ENCODE results near the gene CCDC134.

CCDC134 gene

DNA sequence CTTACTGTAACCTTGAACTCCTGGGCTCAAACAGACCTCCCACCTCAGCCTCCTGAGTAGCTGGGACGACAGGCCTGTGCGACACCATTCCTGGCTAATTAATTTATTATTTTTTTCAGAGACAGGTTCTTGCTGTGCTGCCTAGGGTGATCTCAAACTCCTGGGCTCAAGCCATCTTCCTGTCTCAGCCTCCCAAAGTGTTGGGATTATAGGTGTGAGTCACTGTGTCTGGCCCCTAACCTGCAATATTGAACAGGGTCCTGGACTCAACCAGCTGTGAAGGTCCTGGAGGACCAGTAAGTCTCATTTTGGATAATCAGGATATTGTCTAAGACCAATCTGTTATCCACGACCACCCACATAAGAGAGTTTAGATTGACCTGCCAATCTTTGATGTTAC is 15.2 kb downstream of the CCDC134 start:
- Histone ChIP-seq H3K4me3 (ENCODE audit: low read depth, low read length) (no peak overlapping the region), H3K27ac (ENCODE audit: low read depth, low read length) (no peak overlapping the region), H3K27me3 (ENCODE audit: control insufficient read depth, insufficient read depth, low read length) (no peaks in the 10 kb centered on the region), H3K36me3 (ENCODE audit: control insufficient read depth, insufficient read depth, low read length) (peaks cover 63% of the 10 kb centered on the region), H3K4me1 (ENCODE audit: control insufficient read depth, insufficient read depth, low read length) (no peaks in the 10 kb centered on the region), H3K9ac (ENCODE audit: low read length) (no peak overlapping the region), H3K9me3 (ENCODE audit: control insufficient read depth, insufficient read depth, low read depth, low read length) (no peaks in the 10 kb centered on the region)

- Histone ChIP-seq H3K9ac (ENCODE audit: low read length) (no peak overlapping the region), H3K27me3 (ENCODE audit: control insufficient read depth, insufficient read depth, low read length) (no peaks in the 10 kb centered on the region), H3K36me3 (ENCODE audit: control insufficient read depth, insufficient read depth, low read length) (peaks cover 62% of the 10 kb centered on the region), H3K4me3 (ENCODE audit: low read depth, low read length) (no peak overlapping the region), H3K9me3 (ENCODE audit: control insufficient read depth, insufficient read depth, low read depth, low read length) (no peaks in the 10 kb centered on the region), H3K27ac (ENCODE audit: low read depth, low read length) (no peak overlapping the region), H3K4me1 (ENCODE audit: control insufficient read depth, insufficient read depth, low read length) (no peaks in the 10 kb centered on the region)
Measured at GRCh38 chr22:41816241-41816640, 15.8 kb downstream of the CCDC134 start.

DNA sequence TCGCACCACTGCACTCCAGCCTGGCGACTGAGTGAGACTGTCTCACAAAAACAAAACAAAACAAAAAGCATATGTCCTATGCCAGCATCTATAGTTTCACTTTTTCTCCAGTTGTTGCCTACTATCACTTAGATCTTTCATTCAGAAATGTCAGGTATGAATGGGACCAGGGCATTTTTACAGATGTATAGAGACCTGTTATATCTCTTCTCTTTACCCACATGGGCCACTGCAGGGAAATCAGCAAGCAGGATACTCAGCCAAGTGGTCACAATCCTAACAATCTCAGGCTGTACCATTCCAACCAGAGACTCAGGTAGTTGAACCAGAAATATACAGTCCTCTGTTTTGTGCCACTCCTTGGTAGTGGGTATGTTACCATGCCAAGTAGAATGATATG is 16.4 kb downstream of the CCDC134 start:
- H3K36me3 ChIP-seq (ENCODE audit: control insufficient read depth, insufficient read depth, low read length) = peaks cover 57% of the 10 kb centered on the region
- H3K27ac ChIP-seq (ENCODE audit: low read depth, low read length) = no peak overlapping the region
- no peaks in the 10 kb centered on the region for H3K27me3 ChIP-seq (ENCODE audit: control insufficient read depth, insufficient read depth, low read length)
- H3K9ac ChIP-seq (ENCODE audit: low read length) = no peak overlapping the region
- H3K9me3 ChIP-seq (ENCODE audit: control insufficient read depth, insufficient read depth, low read depth, low read length) = no peaks in the 10 kb centered on the region
- peaks cover 3% of the 10 kb centered on the region; the same call in 1 of the 2 replicates for H3K4me1 ChIP-seq (ENCODE audit: control insufficient read depth, insufficient read depth, low read length)
- no peak overlapping the region for H3K4me3 ChIP-seq (ENCODE audit: low read depth, low read length)

- no peak overlapping the region for H3K27ac ChIP-seq (ENCODE audit: low read depth, low read length)
- no peaks in the 10 kb centered on the region for H3K27me3 ChIP-seq (ENCODE audit: control insufficient read depth, insufficient read depth, low read length)
- no peaks in the 10 kb centered on the region for H3K9me3 ChIP-seq (ENCODE audit: control insufficient read depth, insufficient read depth, low read depth, low read length)
- no peak overlapping the region for H3K4me3 ChIP-seq (ENCODE audit: low read depth, low read length)
- no peak overlapping the region for H3K9ac ChIP-seq (ENCODE audit: low read length)
- peaks cover 53% of the 10 kb centered on the region for H3K36me3 ChIP-seq (ENCODE audit: control insufficient read depth, insufficient read depth, low read length)
- H3K4me1 ChIP-seq (ENCODE audit: control insufficient read depth, insufficient read depth, low read length) = peaks cover 3% of the 10 kb centered on the region; the same call in 1 of the 2 replicates
Measured at GRCh38 chr22:41818011-41818410, 17.5 kb downstream of the CCDC134 start.

- Histone ChIP-seq H3K4me1 (ENCODE audit: control insufficient read depth, insufficient read depth, low read length) (peaks cover 5% of the 10 kb centered on the region), H3K4me3 (ENCODE audit: low read depth, low read length) (no peak overlapping the region), H3K27ac (ENCODE audit: low read depth, low read length) (no peak overlapping the region), H3K27me3 (ENCODE audit: control insufficient read depth, insufficient read depth, low read length) (no peaks in the 10 kb centered on the region), H3K9ac (ENCODE audit: low read length) (no peak overlapping the region), H3K36me3 (ENCODE audit: control insufficient read depth, insufficient read depth, low read length) (peaks cover 47% of the 10 kb centered on the region), H3K9me3 (ENCODE audit: control insufficient read depth, insufficient read depth, low read depth, low read length) (no peaks in the 10 kb centered on the region)
Measured at GRCh38 chr22:41818596-41818995, 18.1 kb downstream of the CCDC134 start.

GRCh38 chr22:41819257-41819656 is 18.8 kb downstream of the CCDC134 start:
- H3K4me1 ChIP-seq (ENCODE audit: control insufficient read depth, insufficient read depth, low read length) = peaks cover 12% of the 10 kb centered on the region
- no peak overlapping the region for H3K4me3 ChIP-seq (ENCODE audit: low read depth, low read length)
- no peaks in the 10 kb centered on the region for H3K9me3 ChIP-seq (ENCODE audit: control insufficient read depth, insufficient read depth, low read depth, low read length)
- peaks cover 42% of the 10 kb centered on the region for H3K36me3 ChIP-seq (ENCODE audit: control insufficient read depth, insufficient read depth, low read length)
- H3K27me3 ChIP-seq (ENCODE audit: control insufficient read depth, insufficient read depth, low read length) = no peaks in the 10 kb centered on the region
- H3K9ac ChIP-seq (ENCODE audit: low read length) = no peak overlapping the region
- H3K27ac ChIP-seq (ENCODE audit: low read depth, low read length) = no peak overlapping the region

GRCh38 chr22:41820447-41820846 is 20.0 kb downstream of the CCDC134 start:
- Histone ChIP-seq H3K27ac (ENCODE audit: low read depth, low read length) (no peak overlapping the region), H3K9me3 (ENCODE audit: control insufficient read depth, insufficient read depth, low read depth, low read length) (no peaks in the 10 kb centered on the region), H3K9ac (ENCODE audit: low read length) (no peak overlapping the region), H3K4me3 (ENCODE audit: low read depth, low read length) (no peak overlapping the region), H3K27me3 (ENCODE audit: control insufficient read depth, insufficient read depth, low read length) (no peaks in the 10 kb centered on the region), H3K4me1 (ENCODE audit: control insufficient read depth, insufficient read depth, low read length) (peaks cover 15% of the 10 kb centered on the region), H3K36me3 (ENCODE audit: control insufficient read depth, insufficient read depth, low read length) (peaks cover 38% of the 10 kb centered on the region)

DNA sequence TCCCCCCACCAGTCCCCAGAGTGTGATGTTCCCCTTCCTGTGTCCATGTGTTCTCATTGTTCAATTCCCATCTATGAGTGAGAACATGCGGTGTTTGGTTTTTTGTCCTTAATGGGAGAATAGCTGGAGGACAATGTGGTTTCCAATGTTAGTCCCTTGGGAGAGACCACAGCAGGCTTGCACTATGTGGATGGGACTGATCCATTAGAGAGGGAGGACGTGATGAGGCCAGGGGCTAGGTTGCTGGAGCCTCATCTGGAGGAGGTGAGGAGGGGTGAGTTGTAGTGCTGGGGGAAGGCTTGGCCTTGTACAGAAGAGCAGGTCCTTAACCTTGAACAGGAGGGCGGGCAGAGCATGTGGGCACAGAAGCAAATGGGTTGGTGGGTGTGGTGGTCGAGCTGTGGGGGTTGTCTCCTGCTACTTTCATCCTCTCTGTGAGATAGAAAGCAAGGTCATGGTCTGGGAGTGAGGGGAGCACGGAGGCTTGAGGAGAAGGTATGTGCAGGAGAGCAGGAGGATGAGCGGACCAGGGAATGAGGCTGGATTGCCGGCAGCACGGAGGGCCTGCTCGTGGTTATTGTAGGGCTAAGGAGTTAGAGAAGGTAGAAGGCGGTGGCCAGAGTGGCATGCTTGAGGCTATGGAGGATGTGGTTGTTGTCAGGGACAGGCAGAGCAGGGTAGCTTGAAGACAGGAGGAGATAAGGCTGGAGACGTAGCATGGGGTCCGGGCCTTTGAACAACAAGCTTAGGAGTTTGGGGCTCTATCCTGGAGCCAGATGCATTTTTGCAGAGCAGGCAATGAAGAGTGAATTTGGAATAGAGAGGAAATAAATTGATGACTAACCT is 21.2 kb downstream of the CCDC134 start:
- no peaks in the 10 kb centered on the region for H3K27me3 ChIP-seq (ENCODE audit: control insufficient read depth, insufficient read depth, low read length)
- H3K9me3 ChIP-seq (ENCODE audit: control insufficient read depth, insufficient read depth, low read depth, low read length) = no peaks in the 10 kb centered on the region
- no peak overlapping the region for H3K4me3 ChIP-seq (ENCODE audit: low read depth, low read length)
- H3K36me3 ChIP-seq (ENCODE audit: control insufficient read depth, insufficient read depth, low read length) = peaks cover 39% of the 10 kb centered on the region
- H3K9ac ChIP-seq (ENCODE audit: low read length) = no peak overlapping the region
- no peak overlapping the region for H3K27ac ChIP-seq (ENCODE audit: low read depth, low read length)
- H3K4me1 ChIP-seq (ENCODE audit: control insufficient read depth, insufficient read depth, low read length) = peaks cover 27% of the 10 kb centered on the region

DNA sequence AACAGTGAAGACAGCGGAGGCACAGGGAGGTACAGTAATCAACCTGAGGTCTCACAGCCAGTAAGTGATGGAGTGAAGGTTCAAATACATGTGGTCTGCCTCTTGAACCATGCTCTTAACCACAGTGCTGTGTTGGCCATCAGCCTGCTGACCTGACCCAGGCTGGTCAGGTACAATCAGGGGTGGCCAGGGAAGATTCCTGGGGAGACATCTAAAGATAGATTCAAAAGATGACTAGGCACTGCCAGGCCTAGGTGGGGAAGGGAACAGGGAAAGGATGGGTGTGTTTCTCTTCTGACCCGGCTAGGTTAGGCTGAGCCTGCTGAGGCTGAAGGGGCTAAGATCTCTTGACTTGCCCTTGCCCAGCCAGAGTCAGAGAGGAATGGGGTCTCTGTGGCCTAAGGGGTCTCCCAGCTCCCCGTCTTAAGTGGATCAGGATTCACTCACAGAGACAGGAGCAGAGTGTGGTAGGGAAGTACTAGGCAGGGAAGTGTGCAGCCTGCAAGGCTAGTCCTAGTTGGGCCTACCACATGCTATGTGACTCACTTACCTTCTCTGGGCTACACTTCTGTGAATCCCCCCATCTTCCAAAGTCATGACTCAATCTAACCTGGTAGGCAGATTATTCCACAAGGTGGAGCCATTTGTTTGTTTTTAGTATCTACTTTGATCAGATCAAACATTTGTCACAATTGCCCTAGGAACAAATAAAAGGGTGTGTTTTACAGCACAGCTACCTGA is 22.0 kb downstream of the CCDC134 start:
- Histone ChIP-seq H3K27me3 (ENCODE audit: control insufficient read depth, insufficient read depth, low read length) (no peaks in the 10 kb centered on the region), H3K4me3 (ENCODE audit: low read depth, low read length) (no peak overlapping the region), H3K4me1 (ENCODE audit: control insufficient read depth, insufficient read depth, low read length) (peaks cover 34% of the 10 kb centered on the region), H3K9me3 (ENCODE audit: control insufficient read depth, insufficient read depth, low read depth, low read length) (no peaks in the 10 kb centered on the region), H3K9ac (ENCODE audit: low read length) (no peak overlapping the region), H3K36me3 (ENCODE audit: control insufficient read depth, insufficient read depth, low read length) (peaks cover 36% of the 10 kb centered on the region), H3K27ac (ENCODE audit: low read depth, low read length) (no peak overlapping the region)

GRCh38 chr22:41823797-41824196 is 23.3 kb downstream of the CCDC134 start:
- peaks cover 47% of the 10 kb centered on the region for H3K4me1 ChIP-seq (ENCODE audit: control insufficient read depth, insufficient read depth, low read length)

DNA sequence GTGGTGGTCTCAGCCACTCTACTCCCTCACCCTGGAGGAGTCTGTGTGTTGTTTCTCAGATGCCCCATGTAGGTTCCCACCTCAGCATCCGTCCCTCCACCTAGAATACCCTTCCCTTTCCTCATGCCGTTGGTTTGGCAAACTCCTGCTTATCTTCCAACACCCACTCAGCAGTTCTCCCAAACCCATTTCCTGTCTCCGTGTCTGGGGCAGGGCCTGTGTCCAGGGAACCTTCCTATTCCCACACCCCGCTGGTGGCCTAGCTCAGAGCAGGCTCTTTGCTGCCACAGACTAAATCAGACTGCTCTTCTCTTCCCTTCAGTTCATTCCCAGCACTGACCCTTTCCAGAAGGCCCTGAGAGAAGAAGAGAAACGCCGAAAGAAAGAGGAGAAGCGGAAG is 24.9 kb downstream of the CCDC134 start:
- Histone ChIP-seq H3K4me3 (ENCODE audit: low read depth, low read length) (no peak overlapping the region), H3K27me3 (ENCODE audit: control insufficient read depth, insufficient read depth, low read length) (no peaks in the 10 kb centered on the region), H3K36me3 (ENCODE audit: control insufficient read depth, insufficient read depth, low read length) (peaks cover 19% of the 10 kb centered on the region), H3K9me3 (ENCODE audit: control insufficient read depth, insufficient read depth, low read depth, low read length) (no peaks in the 10 kb centered on the region), H3K27ac (ENCODE audit: low read depth, low read length) (no peak overlapping the region), H3K4me1 (ENCODE audit: control insufficient read depth, insufficient read depth, low read length) (peaks cover 51% of the 10 kb centered on the region), H3K9ac (ENCODE audit: low read length) (peak overlapping the region; percentile 33)

More at GRCh38 chr22:41823797-41824196, 23.3 kb downstream of the CCDC134 start:
- no peaks in the 10 kb centered on the region for H3K9me3 ChIP-seq (ENCODE audit: control insufficient read depth, insufficient read depth, low read depth, low read length)
- peaks cover 28% of the 10 kb centered on the region for H3K36me3 ChIP-seq (ENCODE audit: control insufficient read depth, insufficient read depth, low read length)
- H3K9ac ChIP-seq (ENCODE audit: low read length) = no peak overlapping the region
- H3K4me3 ChIP-seq (ENCODE audit: low read depth, low read length) = no peak overlapping the region
- H3K27ac ChIP-seq (ENCODE audit: low read depth, low read length) = no peak overlapping the region
- no peaks in the 10 kb centered on the region for H3K27me3 ChIP-seq (ENCODE audit: control insufficient read depth, insufficient read depth, low read length)
